OCI-M1 (cell line): ENCODE results near the gene THSD8.
A peak's percentile ranks its signal among the peaks of the same experiment; 100 is the strongest.
"Not testable (repeated sequence)": the region's sequence is repeated elsewhere in the genome, so short reads cannot be mapped to it uniquely, and the experiment has no call there.

Source experiments
- DNase-seq: peaks from one replicate; lab custom pipeline; 2025; lab: John Stamatoyannopoulos, UW

The THSD8 gene

GRCh38 chr19:12825254-12826131 is 23.6 kb downstream of the THSD8 start:
- DNase-seq = no peak

- DNase-seq = peak; percentile 38
These were observed 26.6 kb downstream of the THSD8 start for GRCh38 chr19:12828494-12828893.

GRCh38 chr19:12833418-12833737 is 31.5 kb downstream of the THSD8 start:
- DNase-seq = no peak

GRCh38 chr19:12833738-12834565 is 32.1 kb downstream of the THSD8 start:
- peak; percentile 20 for DNase-seq

GRCh38 chr19:12834566-12834943 is 32.7 kb downstream of the THSD8 start, which contains the start of gene RTBDN:
TSS of gene RTBDN (minus strand) at chr19:12834579. CDS start at chr19:12829979, 4,600 bp downstream.
- DNase-seq = no peak

GRCh38 chr19:12834976-12835757 is 33.3 kb downstream of the THSD8 start:
- no peak for DNase-seq

DNA sequence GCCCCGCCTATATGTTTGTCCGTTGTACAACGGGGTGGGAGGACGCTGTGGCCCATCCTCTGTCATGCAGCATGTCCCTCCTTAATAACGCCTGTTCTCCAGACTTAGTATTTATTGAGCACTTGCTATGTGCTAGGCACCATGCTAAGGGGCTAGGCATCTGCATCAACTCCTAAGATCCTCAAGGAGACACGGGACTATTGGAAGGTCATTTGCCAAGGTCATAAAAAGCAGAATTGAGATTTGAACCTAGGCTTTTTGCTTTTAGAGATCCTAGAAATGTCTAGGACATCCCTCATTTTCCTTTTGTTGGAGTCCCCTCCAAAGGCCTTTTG is 34.6 kb downstream of the THSD8 start:
- DNase-seq = no peak

DNA sequence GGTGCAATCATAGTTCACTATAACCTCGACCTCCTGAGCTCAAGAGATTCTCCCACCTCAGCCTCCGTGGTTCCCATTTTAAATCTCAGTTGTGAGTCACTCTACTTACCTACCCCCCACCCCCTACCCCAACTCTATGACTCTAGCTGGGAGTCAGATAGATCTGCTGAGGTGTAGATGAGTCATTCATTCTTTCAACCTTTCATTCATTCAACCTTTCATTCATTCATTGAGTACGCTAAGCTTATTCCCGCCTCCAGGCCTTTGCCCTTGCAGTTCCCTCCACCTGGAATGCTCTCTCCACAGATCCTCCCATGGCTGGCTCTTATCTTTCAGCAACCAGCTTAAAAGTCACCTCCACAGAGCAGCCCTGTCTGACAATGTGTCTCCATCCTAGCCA is 35.4 kb downstream of the THSD8 start:
- DNase-seq = no peak

GRCh38 chr19:12838182-12838885 is 36.5 kb downstream of the THSD8 start, which contains the start of gene MAST1:
TSS of gene MAST1 (plus strand) at chr19:12838515. CDS start at chr19:12838573, 58 bp downstream.
- DNase-seq = peak; percentile 61

GRCh38 chr19:12838886-12839756 is 37.3 kb downstream of the THSD8 start:
- DNase-seq = no peak

DNA sequence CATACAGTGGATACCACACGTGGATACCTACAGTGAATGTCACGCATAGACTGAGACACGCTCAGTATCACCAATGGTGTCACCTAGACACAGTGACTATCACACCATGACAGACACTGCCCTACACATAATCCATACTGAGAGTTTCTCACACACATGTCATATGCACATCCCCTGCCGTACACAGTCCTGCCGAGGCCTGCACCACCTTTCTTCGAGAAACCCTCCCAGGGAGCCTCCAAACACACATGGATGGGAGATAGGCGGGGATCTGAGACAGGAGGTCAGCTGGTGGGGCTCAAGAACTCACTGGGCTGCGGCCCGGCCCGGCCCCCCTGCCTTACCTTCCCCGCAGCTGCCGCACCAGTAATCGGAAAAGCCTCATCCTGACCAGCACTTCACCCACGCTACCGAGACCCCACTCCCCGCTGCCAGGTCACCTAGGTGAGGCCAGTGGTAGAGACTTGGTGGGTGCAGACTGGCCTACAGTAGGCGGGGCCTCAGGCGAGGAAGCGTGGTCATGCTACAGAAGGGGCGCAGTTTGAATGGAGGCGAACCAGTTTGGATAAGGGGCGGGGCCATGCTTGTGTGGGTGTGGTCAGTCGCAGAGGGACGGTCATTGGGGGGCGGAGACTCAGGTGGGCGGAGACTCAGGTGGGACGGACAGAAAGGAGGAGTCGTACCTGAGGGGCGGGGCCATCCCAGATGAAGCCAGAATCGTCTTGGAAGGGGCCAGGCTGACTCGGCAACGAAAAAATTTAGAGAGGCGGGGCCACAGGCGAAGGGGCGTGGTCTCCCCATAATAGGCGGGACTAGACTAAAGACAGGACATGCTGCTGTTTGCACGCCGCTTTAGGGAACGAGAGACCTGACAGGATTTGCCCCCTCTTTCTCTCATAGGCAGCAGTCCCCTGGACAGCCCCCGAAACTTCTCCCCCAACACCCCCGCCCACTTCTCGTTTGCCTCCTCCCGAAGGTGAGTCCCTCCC is 38.5 kb downstream of the THSD8 start:
- DNase-seq = peak; percentile 55

DNA sequence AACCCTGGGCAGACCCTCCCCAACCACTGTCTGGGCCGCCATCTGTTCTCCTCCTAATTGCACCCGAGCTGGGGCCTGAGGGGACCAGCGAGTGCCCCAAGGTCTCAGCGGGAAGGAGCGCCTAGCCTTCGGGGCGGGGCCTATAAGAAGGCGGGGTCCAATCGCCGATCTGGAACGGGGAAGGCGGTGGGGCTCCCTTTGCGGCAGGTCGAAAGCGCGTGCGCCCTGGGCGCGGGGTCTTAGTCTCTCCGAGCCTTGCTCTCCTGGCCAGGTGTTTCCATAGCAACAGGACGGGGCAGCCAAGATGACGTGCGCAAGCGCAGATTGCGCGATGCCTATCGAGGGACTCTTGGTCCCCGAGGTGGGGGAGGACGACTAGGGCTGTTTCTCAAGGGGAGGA is 39.2 kb downstream of the THSD8 start:
- DNase-seq = no peak

- DNase-seq = no peak
These were observed 40.6 kb downstream of the THSD8 start for GRCh38 chr19:12842511-12842910.

DNA sequence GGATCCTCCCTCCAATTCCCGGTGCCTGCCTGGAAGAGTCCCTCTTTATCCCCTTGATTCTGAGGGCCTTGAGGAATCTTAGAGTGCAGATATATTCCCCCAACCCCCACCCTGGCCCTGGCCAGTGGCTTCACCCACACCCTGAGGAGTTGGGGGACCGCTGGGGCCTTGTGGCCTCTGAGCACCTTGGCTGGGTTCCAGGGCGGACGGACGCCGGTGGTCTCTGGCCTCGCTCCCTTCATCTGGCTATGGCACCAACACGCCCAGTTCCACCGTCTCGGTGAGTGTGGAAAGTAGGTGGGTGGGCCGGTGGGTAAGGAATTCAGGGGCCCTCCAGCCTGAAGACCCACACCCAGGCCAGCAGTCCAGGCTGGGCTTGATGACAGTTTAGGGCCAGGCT is 41.5 kb downstream of the THSD8 start:
- no peak for DNase-seq

DNA sequence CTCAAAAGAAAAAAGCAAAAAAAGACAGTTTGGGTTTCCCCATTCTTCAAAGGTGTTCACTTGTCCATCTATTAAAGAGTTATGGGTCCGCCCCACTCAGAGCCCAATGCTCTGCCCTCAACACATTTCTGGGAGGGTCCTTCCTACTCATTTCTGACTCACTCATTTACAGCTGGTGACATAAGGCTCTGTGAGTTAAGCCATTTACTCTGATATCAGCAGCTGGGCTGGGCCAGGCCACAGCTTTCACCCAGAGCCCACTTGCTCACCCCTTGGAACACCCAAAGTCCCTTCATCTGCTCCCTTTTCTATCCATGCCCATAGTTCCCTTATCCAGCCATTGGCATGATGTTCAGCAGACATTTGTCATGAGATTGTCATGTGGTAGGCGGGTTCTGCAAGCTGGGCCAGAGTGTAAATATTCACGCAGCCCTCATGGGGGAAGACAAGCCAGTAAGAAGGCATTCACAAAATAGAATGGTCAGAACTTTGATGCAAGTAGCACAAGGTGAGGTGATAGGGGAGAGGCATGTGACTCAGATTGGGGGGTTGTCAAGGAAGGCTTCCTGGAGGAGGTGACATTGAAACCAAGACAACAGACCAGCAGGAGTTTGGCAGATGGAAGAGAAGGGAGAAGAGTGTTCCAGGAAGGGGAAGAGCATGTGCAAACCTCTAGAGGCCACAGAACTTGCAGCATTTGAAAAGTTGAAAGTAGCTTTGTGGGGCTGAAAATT is 42.3 kb downstream of the THSD8 start:
- DNase-seq = no peak

DNA sequence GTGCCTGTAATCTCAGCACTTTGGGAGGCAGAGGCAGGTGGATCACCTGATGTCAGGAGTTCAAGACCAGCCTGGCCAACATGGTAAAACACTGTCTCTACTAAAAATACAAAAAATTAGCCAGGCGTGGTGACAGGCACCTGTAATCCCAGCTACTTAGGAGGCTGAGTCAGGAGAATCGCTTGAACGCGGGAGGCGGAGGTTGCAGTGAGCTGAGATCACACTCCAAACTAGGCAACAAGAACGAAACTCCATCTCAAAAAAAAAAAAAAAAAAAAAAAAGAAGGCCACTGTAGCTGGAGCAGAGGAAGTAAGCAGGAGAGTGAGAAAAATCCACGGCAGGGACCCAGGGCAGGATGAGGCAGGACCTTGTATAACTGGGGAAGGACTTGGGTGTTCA is 44.7 kb downstream of the THSD8 start:
- not testable (repeated sequence) for DNase-seq

- peak; percentile 85 for DNase-seq
These were observed 45.6 kb downstream of the THSD8 start for GRCh38 chr19:12847159-12848139.
